Erythroblast (primary cell): ENCODE results near the gene UQCRFS1.

ENCODE experiments used
- GATA1 ChIP-seq: IDR thresholded peaks from 2 replicates; pipeline ENCODE4 v1.6.1; 2011; ENCODE audit warnings: low read depth, mild to moderate bottlenecking, control low read depth, low read length, moderate library complexity
- POLR2A ChIP-seq: IDR thresholded peaks from 2 replicates; pipeline ENCODE4 v1.6.1; 2011; ENCODE audit warnings: mild to moderate bottlenecking, low read length

- no peak for TF ChIP-seq POLR2A
- TF ChIP-seq GATA1: no peak
Observed at GRCh38 chr19:29172302-29172701, 40.6 kb downstream of the UQCRFS1 start.
